Breast epithelium (tissue), 4 donors: ENCODE data around the gene HNRNPAB. TPM values are rescaled to one million over a fixed set of nuclear protein-coding genes. Genes with fewer than 3 reads are reported as not detected.
A peak's percentile ranks its signal among the peaks of the same experiment; 100 is the strongest.

Experiments
- DNase-seq, 2 donors: peaks; one replicate each; pipeline ENCODE4 v3.0.0-alpha.2; 2019; ENCODE audit warnings: low spot score in 2 of 2
- H3K27ac ChIP-seq, 2 donors: fragments of 200-600 bp; sonication (generic) in 1 of 2; one replicate each; pipeline ENCODE4 v1.5.1; 2016 to 2019; ENCODE audit warnings: mild to moderate bottlenecking in 1 of 2
- H3K27me3 ChIP-seq, 2 donors: fragments of 200-600 bp; sonication (generic) in 1 of 2; one replicate each; pipeline versions ENCODE4 v1.5.1 to v1.6.0; 2017 to 2019; ENCODE audit warnings: control low read depth in 1 of 2, mild to moderate bottlenecking in 1 of 2
- H3K36me3 ChIP-seq: fragments of 200-600 bp; one replicate; pipeline ENCODE4 v1.5.1; 2019
- H3K4me1 ChIP-seq, 2 donors: fragments of 200-600 bp; sonication (generic); one replicate each; pipeline ENCODE4 v1.5.1; 2016 to 2019; ENCODE audit warnings: control low read depth in 1 of 2
- H3K4me3 ChIP-seq, 3 donors: fragments of 200-600 bp; sonication (generic); 1 replicate in 2 of 3; 2 replicates in 1 of 3; pipeline ENCODE4 v1.5.1; 2016 to 2019; ENCODE audit warnings: mild to moderate bottlenecking in 3 of 3, moderate library complexity in 2 of 3
- H3K9me3 ChIP-seq, 2 donors: fragments of 200-600 bp; sonication (generic) in 1 of 2; one replicate each; pipeline ENCODE4 v1.5.1; 2016 to 2019; ENCODE audit warnings: control low read depth in 1 of 2
- CTCF ChIP-seq, 3 donors: fragments of 450-650 bp; IDR thresholded peaks; one replicate each; pipeline ENCODE4 v1.5.1; 2016 to 2017; ENCODE audit warnings: antibody characterized with exemption in 3 of 3, mild to moderate bottlenecking in 3 of 3, moderate library complexity in 3 of 3
- POLR2A ChIP-seq: fragments of 450-650 bp; IDR thresholded peaks from one replicate; pipeline ENCODE4 v1.6.1; 2016; ENCODE audit warnings: antibody characterized with exemption, mild to moderate bottlenecking, moderate library complexity
- POLR2AphosphoS5 ChIP-seq, 3 donors: sonication (generic); formaldehyde crosslinking; IDR thresholded peaks; one replicate each; pipeline ENCODE4 v1.6.1; 2017; ENCODE audit warnings: antibody characterized with exemption in 3 of 3
- intact Hi-C: fragments of 100-400 bp; cut with DNase I; formaldehyde crosslinking; loops from one replicate; pipeline ENCODE4 v1.15.1; 2023; ENCODE audit warnings: low total_unique reads
- total RNA-seq, 3 donors: library from RNA; depleted of rRNA; stranded (reverse); fragments of >200 nt; gene quantifications; one replicate each; pipeline ENCODE4 v1.1.0, GENCODE V29; 2016

HNRNPAB gene
- total RNA-seq, 3 donors from 2014 or later, result 56.3 to 90.5 (median 68.9) TPM

- no peaks in the 10 kb centered on the region for H3K4me1 ChIP-seq
- TF ChIP-seq POLR2AphosphoS5 (IDR thresholded peaks at IDR 0.05) (no peak), POLR2A (no peak), CTCF (IDR thresholded peaks at IDR 0.05) (no peak)
- no peak overlapping the region for H3K27ac ChIP-seq
- H3K4me3 ChIP-seq, result no peak overlapping the region
- no peaks in the 10 kb centered on the region for H3K27me3 ChIP-seq
- intact Hi-C loops, result no loop called here
- no peaks in the 10 kb centered on the region for H3K36me3 ChIP-seq
- no peak for DNase-seq
- H3K9me3 ChIP-seq, result no peaks in the 10 kb centered on the region
These were observed 14.9 kb upstream of the HNRNPAB start for GRCh38 chr5:178189433-178189832.

- intact Hi-C loops, result no loop called here
- Histone ChIP-seq H3K36me3 (no peaks in the 10 kb centered on the region), H3K27ac (no peak overlapping the region), H3K9me3 (no peaks in the 10 kb centered on the region), H3K4me3 (no peak overlapping the region), H3K27me3 (no peaks in the 10 kb centered on the region), H3K4me1 (no peaks in the 10 kb centered on the region)
- DNase-seq, result no peak
- TF ChIP-seq CTCF (IDR thresholded peaks at IDR 0.05) (no peak), POLR2A (no peak), POLR2AphosphoS5 (IDR thresholded peaks at IDR 0.05) (no peak)
These were observed 12.7 kb upstream of the HNRNPAB start for GRCh38 chr5:178191661-178192060.

GRCh38 chr5:178192244-178192643 is 12.1 kb upstream of the HNRNPAB start:
- TF ChIP-seq POLR2AphosphoS5 (IDR thresholded peaks at IDR 0.05), result no peak
- TF ChIP-seq CTCF (IDR thresholded peaks at IDR 0.05), result no peak
- TF ChIP-seq POLR2A, result no peak
- H3K27ac ChIP-seq, result no peak overlapping the region

DNA sequence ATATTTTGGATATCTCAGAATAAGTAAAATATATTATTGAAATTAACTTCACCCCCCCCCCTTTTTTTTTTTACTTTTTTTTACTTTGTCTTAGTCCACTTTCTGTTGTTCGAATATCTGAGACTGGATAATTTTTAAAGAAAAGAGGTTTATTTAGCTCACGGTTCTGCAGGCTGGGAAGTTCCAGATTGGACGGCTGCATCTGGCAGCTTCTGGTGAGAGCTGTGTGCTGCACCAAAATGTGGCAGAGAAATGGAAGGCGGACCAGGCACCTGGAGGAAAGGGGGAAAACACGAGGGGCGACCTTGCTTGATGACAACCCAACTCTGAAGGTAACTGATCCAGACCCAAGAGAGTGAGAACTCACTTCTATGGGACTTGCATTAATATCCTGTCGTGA is 11.5 kb upstream of the HNRNPAB start:
- no peaks in the 10 kb centered on the region for H3K36me3 ChIP-seq
- H3K4me3 ChIP-seq, result no peak overlapping the region
- peak in 1 of 2 donors; percentile 43 for DNase-seq
- TF ChIP-seq CTCF (IDR thresholded peaks at IDR 0.05) (no peak), POLR2A (no peak), POLR2AphosphoS5 (IDR thresholded peaks at IDR 0.05) (no peak)
- H3K4me1 ChIP-seq, result no peaks in the 10 kb centered on the region
- no peak overlapping the region for H3K27ac ChIP-seq
- H3K9me3 ChIP-seq, result no peaks in the 10 kb centered on the region
- intact Hi-C loops, result no loop called here
- H3K27me3 ChIP-seq, result no peaks in the 10 kb centered on the region

More at GRCh38 chr5:178192244-178192643, 12.1 kb upstream of the HNRNPAB start:
- no peaks in the 10 kb centered on the region for H3K9me3 ChIP-seq
- H3K4me1 ChIP-seq, result no peaks in the 10 kb centered on the region
- intact Hi-C loops, result no loop called here
- H3K4me3 ChIP-seq, result no peak overlapping the region
- no peaks in the 10 kb centered on the region for H3K36me3 ChIP-seq
- DNase-seq, result no peak
- no peaks in the 10 kb centered on the region for H3K27me3 ChIP-seq

GRCh38 chr5:178193251-178193809 is 11.0 kb upstream of the HNRNPAB start:
- peak in 1 of 2 donors; percentile 43 for DNase-seq
- Histone ChIP-seq H3K4me3 (no peak overlapping the region), H3K36me3 (no peaks in the 10 kb centered on the region), H3K9me3 (no peaks in the 10 kb centered on the region), H3K4me1 (no peaks in the 10 kb centered on the region), H3K27me3 (no peaks in the 10 kb centered on the region), H3K27ac (no peak overlapping the region)
- intact Hi-C loops, result no loop called here
- TF ChIP-seq POLR2A, result no peak
- TF ChIP-seq CTCF (IDR thresholded peaks at IDR 0.05), result no peak
- no peak for TF ChIP-seq POLR2AphosphoS5 (IDR thresholded peaks at IDR 0.05)
